Common myeloid progenitor, CD34-positive (primary cell): ENCODE measurements around the gene KPNA4.
A peak's percentile ranks its signal among the peaks of the same experiment; 100 is the strongest.
"Not testable (repeated sequence)": the region's sequence is repeated elsewhere in the genome, so short reads cannot be mapped to it uniquely, and the experiment has no call there.

ENCODE experiments used
- CTCF ChIA-PET: fragments of 350-600 bp; sonication (Branson Sonifier 250); formaldehyde crosslinking; loops from one replicate; lab custom pipeline; 2021; ENCODE audit warnings: antibody characterized with exemption; lab: Charles Lee
- POLR2A ChIA-PET: fragments of 350-600 bp; sonication (Branson Sonifier 250); formaldehyde crosslinking; loops from one replicate; lab custom pipeline; 2021; ENCODE audit warnings: antibody characterized with exemption; lab: Charles Lee
- DNase-seq, 3 donors: peaks; one replicate each; pipeline versions ENCODE4 v3.0.0 to v3.0.0-alpha.2; 2013
- H3K27ac ChIP-seq, 2 experiments: 1 replicate in 1 of 2; 2 replicates in 1 of 2; pipeline ENCODE4 v1.7.0; 2013; ENCODE audit warnings: inconsistent platforms in 2 of 2, low read length in 2 of 2, mild to moderate bottlenecking in 2 of 2, low read depth in 1 of 2, moderate library complexity in 1 of 2; ENCODE audit not compliant: severe bottlenecking in 2 of 2, insufficient read depth in 1 of 2, poor library complexity in 1 of 2
- H3K27me3 ChIP-seq, 5 experiments: replicated peaks in 2 of 5; 1 replicate in 3 of 5; 2 replicates in 2 of 5; pipeline versions ENCODE4 v1.6.1 to v1.7.0; 2013; ENCODE audit warnings: low read length in 4 of 5, mild to moderate bottlenecking in 2 of 5, moderate library complexity in 2 of 5, inconsistent platforms in 1 of 5; ENCODE audit not compliant: insufficient read depth in 5 of 5, control insufficient read depth in 4 of 5
- H3K36me3 ChIP-seq, 4 experiments: 1 replicate in 2 of 4; 2 replicates in 2 of 4; pipeline versions ENCODE4 v1.6.1 to v1.7.0; 2013; ENCODE audit warnings: low read length in 3 of 4, control low read depth in 1 of 4, mild to moderate bottlenecking in 1 of 4; ENCODE audit not compliant: control insufficient read depth in 4 of 4, insufficient read depth in 4 of 4
- H3K4me1 ChIP-seq, 4 experiments: 1 replicate in 3 of 4; 2 replicates in 1 of 4; pipeline versions ENCODE4 v1.6.1 to v1.7.1; 2013; ENCODE audit warnings: low read length in 3 of 4, mild to moderate bottlenecking in 3 of 4, control low read depth in 1 of 4, inconsistent platforms in 1 of 4, moderate library complexity in 1 of 4; ENCODE audit not compliant: control insufficient read depth in 4 of 4, insufficient read depth in 4 of 4; ENCODE audit errors: control extremely low read depth in 1 of 4
- H3K4me3 ChIP-seq, 7 experiments: 1 replicate in 4 of 7; 2 replicates in 3 of 7; pipeline versions ENCODE4 v1.5.1 to v1.7.0; 2013; ENCODE audit warnings: mild to moderate bottlenecking in 7 of 7, low read length in 6 of 7, moderate library complexity in 6 of 7, inconsistent platforms in 2 of 7, low read depth in 2 of 7, control low read depth in 1 of 7; ENCODE audit not compliant: insufficient read depth in 4 of 7, control insufficient read depth in 1 of 7; ENCODE audit errors: extremely low read depth in 1 of 7
- H3K9me3 ChIP-seq, 5 experiments: 1 replicate in 4 of 5; 2 replicates in 1 of 5; pipeline versions ENCODE4 v1.6.1 to v1.7.1; 2013; ENCODE audit warnings: low read length in 4 of 5, mild to moderate bottlenecking in 2 of 5, inconsistent platforms in 1 of 5, low read depth in 1 of 5, moderate library complexity in 1 of 5; ENCODE audit not compliant: control insufficient read depth in 4 of 5, insufficient read depth in 2 of 5; ENCODE audit errors: control extremely low read depth in 1 of 5
- WGBS: methylation state at CpG from one replicate; pipeline ENCODE4 v1.1.5; 2013; ENCODE audit not compliant: insufficient coverage; 5-methylcytosine and 5-hydroxymethylcytosine counted together

The KPNA4 gene

GRCh38 chr3:160452251-160452650 is 113.1 kb downstream of the KPNA4 start:
- CTCF ChIA-PET, H3K27me3 ChIP-seq, H3K36me3 ChIP-seq, H3K4me3 ChIP-seq, H3K9me3 ChIP-seq, DNase-seq, POLR2A ChIA-PET, H3K27ac ChIP-seq: not testable (repeated sequence)
- 96% methylated on average over 9 of the region's 19 CpGs for WGBS
- peaks cover 4 to 26% (median 12%) of the 10 kb centered on the region in 4 experiments for H3K4me1 ChIP-seq

GRCh38 chr3:160451602-160452001 is 113.8 kb downstream of the KPNA4 start:
- no peak overlapping the region for H3K4me3 ChIP-seq
- peaks cover 4 to 28% (median 12%) of the 10 kb centered on the region in 4 experiments for H3K4me1 ChIP-seq
- no peak for DNase-seq
- 100% methylated on average over 3 of the region's 4 CpGs for WGBS
- H3K9me3 ChIP-seq = peaks cover 0 to 5% (median 0%) of the 10 kb centered on the region in 5 experiments
- CTCF ChIA-PET = interaction anchor here (1.5 kb wide), 1 partner anchor 318 kb away, joined by 3 read pairs; no protein-coding TSS in a partner anchor
- H3K27me3 ChIP-seq = peaks cover 0 to 3% (median 0%) of the 10 kb centered on the region in 5 experiments
- peaks cover 0 to 1% (median 0%) of the 10 kb centered on the region in 4 experiments for H3K36me3 ChIP-seq
- POLR2A ChIA-PET = no interaction called here
- H3K27ac ChIP-seq = no peak overlapping the region

- ChIA-PET CTCF (interaction anchor here (0.8 to 1.7 kb wide), 5 partner anchors 9 to 317 kb away, joined by 3 to 4 read pairs (median 3); no protein-coding TSS in a partner anchor), POLR2A (interaction anchor here (1.4 kb wide), 1 partner anchor 8 kb away, joined by 3 read pairs; no protein-coding TSS in a partner anchor)
- Histone ChIP-seq H3K4me3 (no peak overlapping the region), H3K27ac (peak overlapping the region in 1 of 2 experiments; percentile 85), H3K36me3 (peaks cover 0 to 3% (median under 1%) of the 10 kb centered on the region in 4 experiments), H3K9me3 (peaks cover 0 to 5% (median 0%) of the 10 kb centered on the region in 5 experiments), H3K27me3 (peaks cover 0 to 3% (median 0%) of the 10 kb centered on the region in 5 experiments), H3K4me1 (peaks cover 4 to 28% (median 12%) of the 10 kb centered on the region in 4 experiments)
- DNase-seq = no peak
- WGBS = no CpG with 5 or more reads among the region's 3 CpGs
Observed at GRCh38 chr3:160450846-160451245, 114.5 kb downstream of the KPNA4 start.

GRCh38 chr3:160449636-160450598 is 115.5 kb downstream of the KPNA4 start, which contains the start of gene TRIM59:
Gene TRIM59, minus strand, starts transcription at chr3:160449786. Its CDS starts 10,603 bp downstream, at chr3:160439183.
- peak; percentile 98 to 99 (median 99) for DNase-seq
- ChIA-PET CTCF (interaction anchor here (0.8 to 2.1 kb wide), 11 partner anchors 8 to 565 kb away, joined by 3 to 6 read pairs (median 3); no protein-coding TSS in a partner anchor), POLR2A (interaction anchor here (1.4 kb wide), 1 partner anchor 9 kb away, joined by 3 read pairs; no protein-coding TSS in a partner anchor)
- 17% methylated on average over 63 of the region's 71 CpGs for WGBS
- Histone ChIP-seq H3K36me3 (peaks cover 0 to 6% (median 2%) of the 10 kb centered on the region in 4 experiments), H3K27ac (peak within 1 kb of the TSS in 1 of 2 experiments; percentile 85), H3K9me3 (peaks cover 0 to 5% (median 0%) of the 10 kb centered on the region in 5 experiments), H3K4me3 (peak within 1 kb of the TSS; percentile 74 to 99 (median 87)), H3K27me3 (peaks cover 0 to 3% (median 0%) of the 10 kb centered on the region in 5 experiments), H3K4me1 (peaks cover 4 to 28% (median 12%) of the 10 kb centered on the region in 4 experiments)

GRCh38 chr3:160448845-160449635 is 116.3 kb downstream of the KPNA4 start:
- H3K4me1 ChIP-seq = peaks cover 4 to 28% (median 12%) of the 10 kb centered on the region in 4 experiments
- peak; percentile 14 to 78 (median 71) for DNase-seq
- CTCF ChIA-PET = interaction anchor here (1.0 to 2.1 kb wide), 6 partner anchors 9 to 564 kb away, joined by 3 to 6 read pairs (median 3); no protein-coding TSS in a partner anchor
- H3K27ac ChIP-seq = peak overlapping the region in 1 of 2 experiments; percentile 85
- peaks cover 0 to 5% (median 0%) of the 10 kb centered on the region in 5 experiments for H3K9me3 ChIP-seq
- H3K36me3 ChIP-seq = peaks cover 2 to 11% (median 2%) of the 10 kb centered on the region in 4 experiments
- WGBS = under 1% methylated on average over 17 of the region's 26 CpGs
- POLR2A ChIA-PET = interaction anchor here (1.4 kb wide), 1 partner anchor 10 kb away, joined by 3 read pairs; no protein-coding TSS in a partner anchor
- peaks cover 0 to 3% (median 0%) of the 10 kb centered on the region in 5 experiments for H3K27me3 ChIP-seq
- peak overlapping the region; percentile 74 to 99 (median 87) for H3K4me3 ChIP-seq

GRCh38 chr3:160447544-160447943 is 117.8 kb downstream of the KPNA4 start:
- CTCF ChIA-PET = no interaction called here
- H3K27ac ChIP-seq = peak overlapping the region in 1 of 2 experiments; percentile 85
- peak overlapping the region in 1 of 7 experiments; percentile 40 for H3K4me3 ChIP-seq

More at GRCh38 chr3:160447544-160447943, 117.8 kb downstream of the KPNA4 start:
- H3K9me3 ChIP-seq = peaks cover 0 to 5% (median 0%) of the 10 kb centered on the region in 5 experiments
- peaks cover 4 to 28% (median 12%) of the 10 kb centered on the region in 4 experiments for H3K4me1 ChIP-seq
- peaks cover 2 to 23% (median 4%) of the 10 kb centered on the region in 4 experiments for H3K36me3 ChIP-seq
- H3K27me3 ChIP-seq = peaks cover 0 to 3% (median 0%) of the 10 kb centered on the region in 5 experiments
- no CpG with 5 or more reads among the region's 3 CpGs for WGBS
- POLR2A ChIA-PET = interaction anchor here (0.5 kb wide), 1 partner anchor 41 kb away, joined by 3 read pairs; no protein-coding TSS in a partner anchor
- peak in 1 of 3 donors; percentile 13 for DNase-seq
